Spleen (tissue), 3 donors: ENCODE measurements around the gene TIFAB.

Source experiments
- POLR2A ChIP-seq, 3 donors: fragments of 450-650 bp; IDR thresholded peaks; one replicate each; pipeline ENCODE4 v1.5.1; 2017; ENCODE audit warnings: antibody characterized with exemption in 3 of 3, mild to moderate bottlenecking in 1 of 3
- POLR2AphosphoS5 ChIP-seq, 3 donors: sonication (generic); formaldehyde crosslinking; IDR thresholded peaks; one replicate each; pipeline ENCODE4 v1.5.1; 2017; ENCODE audit warnings: antibody characterized with exemption in 3 of 3

DNA sequence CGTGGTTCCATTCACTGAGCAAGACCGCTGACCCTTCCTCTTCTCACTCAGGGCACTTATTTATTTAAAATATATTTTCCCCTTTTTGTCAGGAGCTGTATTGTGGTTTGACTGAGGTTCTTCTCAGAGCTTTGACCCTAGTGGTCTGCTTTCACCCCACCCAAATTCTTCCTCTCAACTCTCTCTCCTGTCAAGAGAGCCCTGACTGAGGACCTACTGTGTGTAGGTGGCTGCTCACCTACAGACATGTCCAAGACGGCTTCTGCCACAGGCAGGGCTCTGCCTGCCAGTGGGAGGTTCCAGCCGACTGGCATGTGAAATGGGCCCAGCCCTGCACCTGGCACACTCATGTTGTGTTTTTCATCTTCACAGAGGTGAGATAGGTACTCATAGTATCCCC, 10.2 kb downstream of the TIFAB start:
- TF ChIP-seq POLR2AphosphoS5 (IDR thresholded peaks at IDR 0.05) (no peak), POLR2A (IDR thresholded peaks at IDR 0.05) (no peak)
